H1 (cell line): Measurements from ENCODE around the gene PTTG1IP. TPM values are rescaled to one million over a fixed set of nuclear protein-coding genes. Genes with fewer than 3 reads are reported as not detected.

Experiments
- CTCF ChIA-PET: fragments of 300-600 bp; sonication (Branson Sonifier 250); formaldehyde crosslinking; loops from one replicate; lab custom pipeline; 2021; ENCODE audit not compliant: partially characterized antibody; lab: Charles Lee
- POLR2A ChIA-PET: fragments of 300-600 bp; sonication (Branson Sonifier 250); formaldehyde crosslinking; loops from one replicate; lab custom pipeline; 2021; ENCODE audit warnings: inconsistent platforms; ENCODE audit not compliant: partially characterized antibody; lab: Charles Lee
- DNase-seq, 2 experiments: peaks; one replicate each; pipeline versions ENCODE4 v3.0.0 to v3.0.0-alpha.2; 2010 to 2022; ENCODE audit warnings: low spot score in 2 of 2, low read depth in 1 of 2, mixed read lengths in 1 of 2
- FAIRE-seq: peaks from 2 replicates; lab custom pipeline; 2011; peaks lifted over from hg19 to GRCh38; lab: Jason Lieb, UNC
- H2AFZ ChIP-seq: 2 replicates; pipeline ENCODE4 v1.8.1; 2012; ENCODE audit warnings: low read length, inconsistent platforms
- H2AK5ac ChIP-seq: 2 replicates; pipeline ENCODE4 v1.6.1; 2013; ENCODE audit warnings: low read depth, low read length
- H2BK120ac ChIP-seq: replicated peaks from 2 replicates; pipeline ENCODE3; 2013; ENCODE audit warnings: low read depth, low read length, inconsistent platforms
- H2BK12ac ChIP-seq: 2 replicates; pipeline ENCODE4 v1.6.1; 2013; ENCODE audit warnings: low read depth, low read length
- H2BK15ac ChIP-seq: 2 replicates; pipeline ENCODE4 v1.6.1; 2013; ENCODE audit warnings: low read length
- H2BK20ac ChIP-seq: 2 replicates; pipeline ENCODE4 v1.6.1; 2013; ENCODE audit warnings: low read length
- H2BK5ac ChIP-seq: 2 replicates; pipeline ENCODE4 v1.6.1; 2013; ENCODE audit warnings: low read depth, low read length
- H3K14ac ChIP-seq: 2 replicates; pipeline ENCODE4 v1.6.1; 2013; ENCODE audit warnings: inconsistent platforms; ENCODE audit not compliant: insufficient read length
- H3K18ac ChIP-seq: 2 replicates; pipeline ENCODE4 v1.6.1; 2013; ENCODE audit warnings: low read length; ENCODE audit errors: extremely low read depth
- H3K23ac ChIP-seq: 2 replicates; pipeline ENCODE4 v1.6.1; 2013; ENCODE audit warnings: inconsistent platforms; ENCODE audit not compliant: insufficient read length
- H3K23me2 ChIP-seq: 2 replicates; pipeline ENCODE4 v1.6.1; 2013; ENCODE audit warnings: low read depth, low read length
- H3K27ac ChIP-seq: 2 replicates; pipeline ENCODE4 v1.6.1; 2011; ENCODE audit warnings: low read depth, low read length, inconsistent platforms
- H3K27me3 ChIP-seq, 4 experiments: replicated peaks in 1 of 4; 1 replicate in 1 of 4; 2 replicates in 3 of 4; pipeline versions ENCODE4 v1.6.1 to v1.8.1; 2011 to 2013; ENCODE audit warnings: low read length in 3 of 4, mild to moderate bottlenecking in 3 of 4, inconsistent platforms in 2 of 4, mixed read lengths in 2 of 4, moderate library complexity in 1 of 4; ENCODE audit not compliant: control insufficient read depth in 3 of 4, insufficient read depth in 3 of 4; ENCODE audit errors: extremely low read depth in 1 of 4
- H3K36me3 ChIP-seq, 4 experiments: 2 replicates each; pipeline versions ENCODE4 v1.6.1 to v1.8.1; 2011 to 2013; ENCODE audit warnings: mild to moderate bottlenecking in 4 of 4, low read length in 3 of 4, moderate library complexity in 2 of 4, control low read depth in 1 of 4, inconsistent platforms in 1 of 4; ENCODE audit not compliant: insufficient read depth in 4 of 4, control insufficient read depth in 2 of 4
- H3K4ac ChIP-seq: replicated peaks from 2 replicates; pipeline ENCODE3; 2013; ENCODE audit warnings: low read length, low read depth, mixed read lengths, inconsistent platforms; ENCODE audit not compliant: insufficient read length
- H3K4me1 ChIP-seq, 4 experiments: replicated peaks in 1 of 4; 1 replicate in 1 of 4; 2 replicates in 3 of 4; pipeline versions ENCODE4 v1.6.1 to v1.8.1; 2011 to 2013; ENCODE audit warnings: low read length in 3 of 4, inconsistent platforms in 2 of 4, mixed read lengths in 1 of 4; ENCODE audit not compliant: insufficient read depth in 4 of 4, control insufficient read depth in 3 of 4
- H3K4me2 ChIP-seq, 2 experiments: 2 replicates each; pipeline versions ENCODE4 v1.6.1 to v1.8.1; 2011 to 2013; ENCODE audit warnings: low read depth in 2 of 2, low read length in 2 of 2, control low read depth in 1 of 2, inconsistent platforms in 1 of 2, mild to moderate bottlenecking in 1 of 2; ENCODE audit not compliant: insufficient read depth in 1 of 2
- H3K4me3 ChIP-seq, 4 experiments: fragments of 200-600, 300-600 bp in 1 of 4; sonication (generic), shearing (Covaris generic), sonication (Bioruptor Twin) in 1 of 4; 2 replicates each; pipeline versions ENCODE4 v1.5.1 to v1.8.1; 2011 to 2016; ENCODE audit warnings: low read length in 4 of 4, low read depth in 3 of 4, control low read depth in 2 of 4, inconsistent platforms in 2 of 4, mild to moderate bottlenecking in 2 of 4, mixed read lengths in 1 of 4, moderate library complexity in 1 of 4; ENCODE audit not compliant: insufficient read depth in 2 of 4; ENCODE audit errors: extremely low read depth in 1 of 4
- H3K56ac ChIP-seq: replicated peaks from 2 replicates; pipeline ENCODE3; 2013; ENCODE audit warnings: low read depth, mild to moderate bottlenecking, mixed read lengths, low read length, inconsistent platforms; ENCODE audit not compliant: insufficient read length
- H3K79me1 ChIP-seq: 2 replicates; pipeline ENCODE4 v1.6.1; 2013; ENCODE audit warnings: low read depth, low read length, control low read depth
- H3K79me2 ChIP-seq, 2 experiments: 2 replicates each; pipeline versions ENCODE4 v1.6.1 to v1.8.1; 2012 to 2013; ENCODE audit warnings: low read length in 2 of 2, mild to moderate bottlenecking in 2 of 2, inconsistent platforms in 1 of 2; ENCODE audit not compliant: insufficient read depth in 2 of 2, control insufficient read depth in 1 of 2
- H3K9ac ChIP-seq, 4 experiments: replicated peaks in 1 of 4; 1 replicate in 1 of 4; 2 replicates in 3 of 4; pipeline versions ENCODE4 v1.6.1 to v1.8.1; 2011 to 2013; ENCODE audit warnings: low read depth in 3 of 4, low read length in 3 of 4, control low read depth in 2 of 4, mild to moderate bottlenecking in 2 of 4, moderate library complexity in 2 of 4, inconsistent platforms in 1 of 4; ENCODE audit errors: extremely low read depth in 1 of 4
- H3K9me3 ChIP-seq, 2 experiments: 2 replicates each; pipeline versions ENCODE4 v1.6.1 to v1.8.1; 2012 to 2013; ENCODE audit warnings: mild to moderate bottlenecking in 2 of 2, moderate library complexity in 2 of 2, control low read depth in 1 of 2, inconsistent platforms in 1 of 2, low read depth in 1 of 2, low read length in 1 of 2, mixed read lengths in 1 of 2; ENCODE audit not compliant: insufficient read depth in 2 of 2
- H4K20me1 ChIP-seq, 2 experiments: replicated peaks in 1 of 2; 2 replicates each; pipeline versions ENCODE3 to v1.8.1; 2011 to 2013; ENCODE audit warnings: inconsistent platforms in 2 of 2, low read length in 2 of 2, mild to moderate bottlenecking in 1 of 2; ENCODE audit not compliant: insufficient read depth in 2 of 2, control insufficient read depth in 1 of 2
- H4K5ac ChIP-seq: 2 replicates; pipeline ENCODE4 v1.6.1; 2013; ENCODE audit warnings: low read length, low read depth, mixed read lengths, inconsistent platforms; ENCODE audit not compliant: insufficient read length
- H4K8ac ChIP-seq: 2 replicates; pipeline ENCODE4 v1.8.0; 2013; ENCODE audit warnings: mild to moderate bottlenecking, moderate library complexity, low read length, inconsistent platforms; ENCODE audit not compliant: insufficient read depth; ENCODE audit errors: extremely low read depth
- H4K91ac ChIP-seq: replicated peaks from 2 replicates; pipeline ENCODE3; 2013; ENCODE audit warnings: low read length, mixed read lengths, inconsistent platforms; ENCODE audit not compliant: insufficient read length
- CBX8 ChIP-seq: fragments of 300-800, 300-1000 bp; sonication (generic); IDR thresholded peaks from 2 replicates; pipeline ENCODE4 v1.7.1; 2016; ENCODE audit warnings: low read depth, low read length, borderline replicate concordance
- KDM4A ChIP-seq: IDR thresholded peaks from one replicate; pipeline ENCODE4 v1.7.1; 2012; ENCODE audit warnings: low read depth, mild to moderate bottlenecking, moderate library complexity, low read length, inconsistent platforms; ENCODE audit not compliant: severe bottlenecking
- WGBS, 2 experiments: shearing (Covaris generic) in 1 of 2; methylation state at CpG; one replicate each; pipeline versions ENCODE4 v1.1.6 to v1.1.7; 2013 to 2015; ENCODE audit warnings: low lambda C conversion rate in 2 of 2, mixed read lengths in 2 of 2, inconsistent platforms in 1 of 2, low coverage in 1 of 2, missing lambda C conversion rate in 1 of 2; ENCODE audit not compliant: insufficient replicate concordance in 2 of 2, insufficient coverage in 1 of 2, insufficient read length in 1 of 2; ENCODE audit errors: extremely low coverage in 1 of 2, missing lambda C conversion rate in 1 of 2; 5-methylcytosine and 5-hydroxymethylcytosine counted together
- polyA plus RNA-seq, 7 experiments: library from polyadenylated mRNA; depleted of rRNA in 3 of 7; stranded (reverse) in 5 of 7; unstranded in 2 of 7; fragments of >200 nt in 5 of 7; fragments of 200-250 nt in 2 of 7; gene quantifications; 1 replicate in 5 of 7; 2 replicates in 1 of 7; 4 replicates in 1 of 7; pipeline versions ENCODE4 v1.2.1 to v1.2.3, GENCODE V29; 2011 to 2013; ENCODE audit warnings: missing spikeins in 2 of 7, mixed read lengths in 2 of 7
- total RNA-seq: library from RNA; stranded (reverse); fragmentation: NEBNext Ultra II Directional; extraction: Animal tissue kit (Norgen Biotek cat#: 25700); gene quantifications from 2 replicates; pipeline ENCODE4 v1.2.1, GENCODE V29; 2021
- TF ChIP-seq, protein P1 (sequence below), 3 experiments: IDR thresholded peaks; 1 replicate in 2 of 3; 2 replicates in 1 of 3; pipeline versions ENCODE4 v1.5.1 to v1.6.1; 2011; ENCODE audit warnings: low read length in 3 of 3, mild to moderate bottlenecking in 3 of 3, inconsistent platforms in 2 of 3, low read depth in 1 of 3, moderate library complexity in 1 of 3; ENCODE audit not compliant: insufficient read depth in 1 of 3; ENCODE audit errors: control extremely low read depth in 1 of 3
- TF ChIP-seq, protein P2 (sequence below): IDR thresholded peaks from 2 replicates; pipeline ENCODE4 v1.6.1; 2011; ENCODE audit warnings: low read depth, mild to moderate bottlenecking, low read length; ENCODE audit not compliant: insufficient read depth

PTTG1IP gene
- total and polyA plus RNA-seq, 2 of the 8 experiments (the other 6 are each of a cell fraction or from before 2014, with no cell fraction given) = 90.8 to 130 TPM

DNA sequence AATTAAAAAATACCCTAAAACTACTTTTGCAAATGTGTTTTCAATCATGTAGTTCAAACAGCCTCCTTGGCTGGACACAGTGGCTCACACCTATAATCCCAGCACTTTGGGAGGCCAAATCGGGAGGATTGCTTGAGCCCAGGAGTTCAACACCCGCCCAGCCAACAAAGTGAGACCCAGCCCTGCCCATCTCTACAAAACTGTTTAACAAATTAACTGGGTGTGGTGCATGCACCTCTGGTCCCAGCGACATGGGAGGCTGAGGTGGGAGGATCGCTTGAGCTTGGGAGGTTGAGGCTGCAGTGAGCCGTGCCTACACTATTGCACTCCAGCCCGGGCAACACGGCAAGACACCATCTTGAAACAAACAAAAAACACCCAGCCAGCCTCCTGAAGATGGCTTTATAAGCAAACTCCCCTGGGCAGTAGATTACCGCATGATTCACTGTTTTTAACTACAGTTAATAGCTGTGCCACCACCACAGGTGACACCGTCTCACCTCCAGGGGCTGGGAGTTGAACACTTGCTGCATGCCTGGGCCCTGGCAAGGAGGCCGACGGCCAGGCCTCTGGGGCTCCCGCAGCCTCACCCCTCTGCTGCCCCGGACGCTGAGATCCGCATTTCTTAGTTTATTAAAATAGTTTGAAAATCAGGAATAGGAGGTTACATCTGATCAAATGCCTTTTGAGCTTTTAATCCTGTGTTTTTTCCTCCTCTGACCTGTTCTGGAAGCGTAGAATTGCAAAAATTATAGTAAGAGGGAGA is 16.2 kb downstream of the PTTG1IP start:
- H2BK20ac ChIP-seq = no peak overlapping the region
- H4K8ac ChIP-seq = no peak overlapping the region
- H3K23ac ChIP-seq = no peak overlapping the region
- H2BK12ac ChIP-seq = no peak overlapping the region
- H3K14ac ChIP-seq = no peak overlapping the region
- FAIRE-seq = no peak
- H3K36me3 ChIP-seq = peaks cover 4 to 51% (median 32%) of the 10 kb centered on the region in 4 experiments; a peak in 7 of 8 replicates
- no peak overlapping the region for H3K4me2 ChIP-seq
- H3K9ac ChIP-seq = no peak overlapping the region
- no peaks in the 10 kb centered on the region for H3K27me3 ChIP-seq
- H4K20me1 ChIP-seq = peaks cover 12 to 39% of the 10 kb centered on the region in 2 experiments
- no peaks in the 10 kb centered on the region for H3K9me3 ChIP-seq
- no peak overlapping the region for H2BK5ac ChIP-seq
- WGBS, 2 experiments = 99% methylated on average over 16 of the region's 16 CpGs; no CpG with 5 or more reads in 1 of the 2 experiments
- H3K4ac ChIP-seq = no peak overlapping the region
- no peak overlapping the region for H3K4me3 ChIP-seq
- H3K23me2 ChIP-seq = no peaks in the 10 kb centered on the region
- H3K79me1 ChIP-seq = peaks cover 6% of the 10 kb centered on the region; the same call in 1 of the 2 replicates
- H3K18ac ChIP-seq = no peak overlapping the region
- H3K56ac ChIP-seq = no peak overlapping the region
- no peak overlapping the region for H2BK120ac ChIP-seq
- H4K5ac ChIP-seq = no peak overlapping the region
- ChIA-PET CTCF (interaction anchor here (0.5 to 0.9 kb wide), 4 partner anchors 13 to 63 kb away, joined by 3 read pairs; no protein-coding TSS in a partner anchor), POLR2A (interaction anchor here (1.2 to 1.5 kb wide), 2 partner anchors 9 to 15 kb away, joined by 3 to 5 read pairs; no protein-coding TSS in a partner anchor)
- peaks cover 0 to 35% of the 10 kb centered on the region in 2 experiments; a peak in 3 of 4 replicates for H3K79me2 ChIP-seq
- no peak overlapping the region for H2AFZ ChIP-seq
- no peak overlapping the region for H3K27ac ChIP-seq
- DNase-seq = no peak
- peaks cover 0 to 3% (median under 1%) of the 10 kb centered on the region in 4 experiments; a peak in 2 of 7 replicates for H3K4me1 ChIP-seq
- H2BK15ac ChIP-seq = no peak overlapping the region
- TF ChIP-seq, protein P1, sequence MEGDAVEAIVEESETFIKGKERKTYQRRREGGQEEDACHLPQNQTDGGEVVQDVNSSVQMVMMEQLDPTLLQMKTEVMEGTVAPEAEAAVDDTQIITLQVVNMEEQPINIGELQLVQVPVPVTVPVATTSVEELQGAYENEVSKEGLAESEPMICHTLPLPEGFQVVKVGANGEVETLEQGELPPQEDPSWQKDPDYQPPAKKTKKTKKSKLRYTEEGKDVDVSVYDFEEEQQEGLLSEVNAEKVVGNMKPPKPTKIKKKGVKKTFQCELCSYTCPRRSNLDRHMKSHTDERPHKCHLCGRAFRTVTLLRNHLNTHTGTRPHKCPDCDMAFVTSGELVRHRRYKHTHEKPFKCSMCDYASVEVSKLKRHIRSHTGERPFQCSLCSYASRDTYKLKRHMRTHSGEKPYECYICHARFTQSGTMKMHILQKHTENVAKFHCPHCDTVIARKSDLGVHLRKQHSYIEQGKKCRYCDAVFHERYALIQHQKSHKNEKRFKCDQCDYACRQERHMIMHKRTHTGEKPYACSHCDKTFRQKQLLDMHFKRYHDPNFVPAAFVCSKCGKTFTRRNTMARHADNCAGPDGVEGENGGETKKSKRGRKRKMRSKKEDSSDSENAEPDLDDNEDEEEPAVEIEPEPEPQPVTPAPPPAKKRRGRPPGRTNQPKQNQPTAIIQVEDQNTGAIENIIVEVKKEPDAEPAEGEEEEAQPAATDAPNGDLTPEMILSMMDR (IDR thresholded peaks at IDR 0.05; ENCODE audit: control extremely low read depth in 1 of 3, insufficient read depth in 1 of 3, low read depth in 1 of 3, low read length in 3 of 3) = no peak
- TF ChIP-seq, protein P2, sequence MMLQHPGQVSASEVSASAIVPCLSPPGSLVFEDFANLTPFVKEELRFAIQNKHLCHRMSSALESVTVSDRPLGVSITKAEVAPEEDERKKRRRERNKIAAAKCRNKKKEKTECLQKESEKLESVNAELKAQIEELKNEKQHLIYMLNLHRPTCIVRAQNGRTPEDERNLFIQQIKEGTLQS = no peak
- TF ChIP-seq CBX8 (no peak), KDM4A (no peak)
- H2AK5ac ChIP-seq = no peak overlapping the region
- no peak overlapping the region for H4K91ac ChIP-seq
